Endothelial cell (in vitro differentiated cells): Measurements from ENCODE around the gene DOCK1. TPM values are rescaled to one million over a fixed set of nuclear protein-coding genes. Genes with fewer than 3 reads are reported as not detected.
A peak's percentile ranks its signal among the peaks of the same experiment; 100 is the strongest.

ENCODE experiments used
- DNase-seq: peaks from one replicate; pipeline ENCODE4 v3.0.0; 2021; ENCODE audit warnings: low spot score
- H3K27ac Mint-ChIP-seq: one replicate; pipeline ENCODE4 v1.8.0; 2021; ENCODE audit warnings: mixed read lengths, inconsistent platforms; ENCODE audit not compliant: unreplicated experiment
- H3K27me3 Mint-ChIP-seq: one replicate; pipeline ENCODE4 v1.8.0; 2021; ENCODE audit warnings: mild to moderate bottlenecking, moderate library complexity, mixed read lengths, inconsistent platforms; ENCODE audit not compliant: unreplicated experiment
- H3K36me3 Mint-ChIP-seq: one replicate; pipeline ENCODE4 v1.8.0; 2021; ENCODE audit warnings: mild to moderate bottlenecking, low read depth, mixed read lengths, inconsistent platforms; ENCODE audit not compliant: unreplicated experiment
- H3K4me1 Mint-ChIP-seq: one replicate; pipeline ENCODE4 v1.8.0; 2021; ENCODE audit warnings: mild to moderate bottlenecking, mixed read lengths, inconsistent platforms; ENCODE audit not compliant: unreplicated experiment
- H3K4me3 Mint-ChIP-seq: one replicate; pipeline ENCODE4 v1.8.0; 2021; ENCODE audit warnings: mild to moderate bottlenecking, mixed read lengths, inconsistent platforms; ENCODE audit not compliant: unreplicated experiment
- H3K9me3 Mint-ChIP-seq: one replicate; pipeline ENCODE4 v1.8.0; 2021; ENCODE audit warnings: mixed read lengths, inconsistent platforms; ENCODE audit not compliant: unreplicated experiment
- CTCF ChIP-seq: fragments of 200-600 bp; sonication (generic); IDR thresholded peaks from one replicate; pipeline ENCODE4 v1.5.0; 2021; ENCODE audit warnings: antibody characterized with exemption; ENCODE audit not compliant: unreplicated experiment
- total RNA-seq: library from RNA; stranded (reverse); fragmentation: NEBNext Ultra II Directional; extraction: Animal tissue kit (Norgen Biotek cat#: 25700); gene quantifications from one replicate; pipeline ENCODE4 v1.2.1, GENCODE V29; 2021; ENCODE audit not compliant: unreplicated experiment

The DOCK1 gene
- total RNA-seq, 1 donor from 2014 or later: 116 TPM

GRCh38 chr10:127384532-127384931 lies 479.3 kb downstream of the DOCK1 start:
- Mint-ChIP-seq H3K27me3 (peaks cover 9% of the 10 kb centered on the region), H3K9me3 (no peaks in the 10 kb centered on the region), H3K27ac (no peak overlapping the region), H3K36me3 (peaks cover 42% of the 10 kb centered on the region), H3K4me1 (peaks cover 3% of the 10 kb centered on the region), H3K4me3 (peak overlapping the region; percentile 31)
- no peak for DNase-seq
- no peak for TF ChIP-seq CTCF

GRCh38 chr10:127385066-127385465 lies 479.8 kb downstream of the DOCK1 start:
- peaks cover 47% of the 10 kb centered on the region for H3K36me3 Mint-ChIP-seq
- peak overlapping the region; percentile 31 for H3K4me3 Mint-ChIP-seq
- peaks cover 3% of the 10 kb centered on the region for H3K4me1 Mint-ChIP-seq
- H3K27ac Mint-ChIP-seq: no peak overlapping the region
- no peak for TF ChIP-seq CTCF
- no peaks in the 10 kb centered on the region for H3K9me3 Mint-ChIP-seq
- H3K27me3 Mint-ChIP-seq: peaks cover 9% of the 10 kb centered on the region
- no peak for DNase-seq

- H3K27ac Mint-ChIP-seq: no peak overlapping the region
- no peak for DNase-seq
These were observed 481.5 kb downstream of the DOCK1 start for GRCh38 chr10:127386606-127387327.

DNA sequence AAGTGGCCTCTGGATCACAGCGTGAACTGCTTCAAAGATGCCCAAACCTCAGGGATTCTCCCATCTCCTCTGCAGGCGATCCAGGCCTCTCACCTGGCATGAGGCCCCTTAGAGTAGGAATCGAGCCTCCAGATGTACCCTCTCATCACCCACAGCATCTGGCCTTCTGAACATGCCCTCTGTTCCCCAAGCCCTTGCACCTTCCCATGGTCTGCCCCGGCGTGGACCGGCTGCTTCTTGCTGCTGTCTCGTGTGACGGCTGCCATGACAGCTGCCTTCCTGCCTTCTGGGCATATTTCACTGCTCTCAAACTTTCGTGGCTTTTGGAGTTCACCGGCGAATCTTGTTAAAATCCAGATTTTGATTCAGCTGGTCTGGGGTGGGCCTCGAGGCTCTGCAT lies 486.6 kb downstream of the DOCK1 start:
- H3K36me3 Mint-ChIP-seq: peaks cover 46% of the 10 kb centered on the region
- no peak overlapping the region for H3K27ac Mint-ChIP-seq
- H3K4me1 Mint-ChIP-seq: peaks cover 3% of the 10 kb centered on the region
- H3K4me3 Mint-ChIP-seq: no peak overlapping the region
- H3K27me3 Mint-ChIP-seq: peaks cover 2% of the 10 kb centered on the region
- DNase-seq: no peak
- no peak for TF ChIP-seq CTCF
- H3K9me3 Mint-ChIP-seq: no peaks in the 10 kb centered on the region

More at GRCh38 chr10:127386606-127387327, 481.5 kb downstream of the DOCK1 start:
- no peak for TF ChIP-seq CTCF
- Mint-ChIP-seq H3K9me3 (no peaks in the 10 kb centered on the region), H3K36me3 (peaks cover 59% of the 10 kb centered on the region), H3K4me3 (no peak overlapping the region), H3K4me1 (peaks cover 3% of the 10 kb centered on the region), H3K27me3 (peaks cover 9% of the 10 kb centered on the region)
